ENCODE data around the gene LARGE2. TPM values are rescaled to one million over a fixed set of nuclear protein-coding genes. Genes with fewer than 3 reads are reported as not detected.

The LARGE2 gene
- total RNA-seq, 2 experiments from 2014 or later, result 2.7 to 3.5 TPM

- Histone ChIP-seq H3K36me3 (ENCODE audit: insufficient read depth, low read length) (peaks cover 42% of the 10 kb centered on the region), H3K4me1 (ENCODE audit: insufficient read depth, low read length) (peaks cover 13% of the 10 kb centered on the region), H3K27me3 (ENCODE audit: control insufficient read depth in 1 of 2, insufficient read depth in 2 of 2, low read length in 2 of 2) (no peaks in the 10 kb centered on the region), H3K27ac (ENCODE audit: low read depth in 1 of 2, low read length in 2 of 2) (no peak overlapping the region), H3K4me3 (ENCODE audit: low read length) (no peak overlapping the region), H3K9me3 (ENCODE audit: control insufficient read depth in 1 of 2, insufficient read depth in 1 of 2, low read length in 2 of 2) (peaks cover 0 to 5% of the 10 kb centered on the region in 2 experiments)
- peak overlapping the region; percentile 35 for H3K4me3 Mint-ChIP-seq
- ChIA-PET CTCF (no interaction called here), POLR2A (no interaction called here)
- no peaks in the 10 kb centered on the region for H3K27me3 Mint-ChIP-seq
- ATAC-seq (ENCODE audit: poor library complexity) (no peak), DNase-seq (peak in 1 of 14 experiments; percentile 12)
- H3K27ac Mint-ChIP-seq, result peak overlapping the region; percentile 36
- intact Hi-C loops (cut with DNase I, micrococcal nuclease), result no loop called here
- H3K36me3 Mint-ChIP-seq (ENCODE audit: low read depth), result peaks cover 67% of the 10 kb centered on the region
- TF ChIP-seq CTCF (IDR thresholded peaks at IDR 0.05), result no peak
- peaks cover 11% of the 10 kb centered on the region for H3K4me1 Mint-ChIP-seq (ENCODE audit: low read depth)
- no peaks in the 10 kb centered on the region for H3K9me3 Mint-ChIP-seq
These were observed 40.6 kb upstream of the LARGE2 start for GRCh38 chr11:45881708-45882368.

- peaks cover 11% of the 10 kb centered on the region for H3K4me1 Mint-ChIP-seq (ENCODE audit: low read depth)
- DNase-seq (peak in 1 of 14 experiments; percentile 27), ATAC-seq (ENCODE audit: poor library complexity) (no peak)
- H3K36me3 Mint-ChIP-seq (ENCODE audit: low read depth), result peaks cover 43% of the 10 kb centered on the region
- H3K4me3 ChIP-seq (ENCODE audit: low read length), result peak overlapping the region; percentile 34
- intact Hi-C loops (cut with DNase I, micrococcal nuclease), result loop anchor here in 1 of 2 experiments (5.0 kb wide), 1 partner anchor 508 kb away; the partner anchor contains the start of gene CHRM4
- H3K27me3 Mint-ChIP-seq, result no peaks in the 10 kb centered on the region
- no peak overlapping the region for H3K27ac ChIP-seq (ENCODE audit: low read depth in 1 of 2, low read length in 2 of 2)
- H3K4me3 Mint-ChIP-seq, result peak overlapping the region; percentile 81
- peaks cover 0 to 5% of the 10 kb centered on the region in 2 experiments for H3K9me3 ChIP-seq (ENCODE audit: control insufficient read depth in 1 of 2, insufficient read depth in 1 of 2, low read length in 2 of 2)
- H3K27ac Mint-ChIP-seq, result peak overlapping the region; percentile 77
- peaks cover 21% of the 10 kb centered on the region for H3K36me3 ChIP-seq (ENCODE audit: insufficient read depth, low read length)
- H3K9me3 Mint-ChIP-seq, result no peaks in the 10 kb centered on the region
- POLR2A ChIA-PET, result no interaction called here
- CTCF ChIA-PET, result no interaction called here
- H3K4me1 ChIP-seq (ENCODE audit: insufficient read depth, low read length), result peaks cover 13% of the 10 kb centered on the region
- no peak for TF ChIP-seq CTCF (IDR thresholded peaks at IDR 0.05)
- no peaks in the 10 kb centered on the region for H3K27me3 ChIP-seq (ENCODE audit: control insufficient read depth in 1 of 2, insufficient read depth in 2 of 2, low read length in 2 of 2)
These were observed 37.8 kb upstream of the LARGE2 start for GRCh38 chr11:45884596-45885185.

- ChIA-PET CTCF (no interaction called here), POLR2A (no interaction called here)
- no peaks in the 10 kb centered on the region for H3K9me3 Mint-ChIP-seq
- TF ChIP-seq CTCF (IDR thresholded peaks at IDR 0.05), result no peak
- intact Hi-C loops (cut with DNase I, micrococcal nuclease), result loop anchor here in 1 of 2 experiments (5.0 kb wide), 1 partner anchor 507 kb away; the partner anchor contains the start of gene CHRM4
- H3K27me3 Mint-ChIP-seq, result peaks cover 5% of the 10 kb centered on the region
- peak; percentile 74 for ATAC-seq (ENCODE audit: poor library complexity)
- no peak within 1 kb of the TSS for H3K27ac ChIP-seq (ENCODE audit: low read depth in 1 of 2, low read length in 2 of 2)
- H3K27me3 ChIP-seq (ENCODE audit: control insufficient read depth in 1 of 2, insufficient read depth in 2 of 2, low read length in 2 of 2), result no peaks in the 10 kb centered on the region
- peak within 1 kb of the TSS; percentile 77 for H3K27ac Mint-ChIP-seq
- peaks cover 15% of the 10 kb centered on the region for H3K36me3 ChIP-seq (ENCODE audit: insufficient read depth, low read length)
- peak within 1 kb of the TSS; percentile 81 for H3K4me3 Mint-ChIP-seq
- peak within 1 kb of the TSS; percentile 41 for H3K4me3 ChIP-seq (ENCODE audit: low read length)
- peaks cover 0 to 5% of the 10 kb centered on the region in 2 experiments for H3K9me3 ChIP-seq (ENCODE audit: control insufficient read depth in 1 of 2, insufficient read depth in 1 of 2, low read length in 2 of 2)
- peaks cover 36% of the 10 kb centered on the region for H3K36me3 Mint-ChIP-seq (ENCODE audit: low read depth)
- H3K4me1 ChIP-seq (ENCODE audit: insufficient read depth, low read length), result peaks cover 13% of the 10 kb centered on the region
- peaks cover 11% of the 10 kb centered on the region for H3K4me1 Mint-ChIP-seq (ENCODE audit: low read depth)
- peak; percentile 14 to 83 (median 46) for DNase-seq
These were observed 37.1 kb upstream of the LARGE2 start, which contains the start of gene MAPK8IP1 for GRCh38 chr11:45885274-45885920. Gene MAPK8IP1, plus strand, starts transcription at chr11:45885651. Its CDS starts 170 bp downstream, at chr11:45885821.

Data from CD4-positive, alpha-beta T cell (primary cell).